LNCaP clone FGC (cell line): Measurements from ENCODE around the gene RIF1.

Source experiments
- DNase-seq: peaks from one replicate; pipeline ENCODE4 v3.0.0-alpha.2; 2011; ENCODE audit warnings: low read depth
- H3K4me3 ChIP-seq: 2 replicates; pipeline ENCODE4 v1.5.1; 2011; ENCODE audit warnings: mild to moderate bottlenecking, low read depth, low read length, control low read depth
- CTCF ChIP-seq: IDR thresholded peaks from 2 replicates; pipeline ENCODE4 v1.5.1; 2012; ENCODE audit warnings: mild to moderate bottlenecking; ENCODE audit not compliant: control insufficient read depth, insufficient read depth; ENCODE audit errors: extremely low read depth

RIF1 gene

GRCh38 chr2:151409601-151410484 is at the start of gene RIF1:
RIF1 (plus strand) TSS chr2:151409902; CDS start chr2:151410424, 522 bp downstream.
- H3K4me3 ChIP-seq, result peak within 1 kb of the TSS; percentile 97
- TF ChIP-seq CTCF, result peak; percentile 43
- peak; percentile 64 for DNase-seq

- no peak for DNase-seq
- H3K4me3 ChIP-seq, result no peak overlapping the region
- no peak for TF ChIP-seq CTCF
These were observed 47.9 kb upstream of the RIF1 start for GRCh38 chr2:151361674-151362370.

- no peak for TF ChIP-seq CTCF
- no peak for DNase-seq
- H3K4me3 ChIP-seq, result no peak overlapping the region
These were observed 46.0 kb upstream of the RIF1 start for GRCh38 chr2:151363709-151364108.

- H3K4me3 ChIP-seq, result no peak overlapping the region
- DNase-seq, result no peak
- TF ChIP-seq CTCF, result no peak
These were observed 42.1 kb upstream of the RIF1 start for GRCh38 chr2:151367571-151367970.

GRCh38 chr2:151374436-151374835 is 35.3 kb upstream of the RIF1 start:
- no peak overlapping the region for H3K4me3 ChIP-seq
- no peak for DNase-seq
- no peak for TF ChIP-seq CTCF

GRCh38 chr2:151379169-151379568 is 30.5 kb upstream of the RIF1 start:
- H3K4me3 ChIP-seq, result no peak overlapping the region
- TF ChIP-seq CTCF, result no peak
- no peak for DNase-seq
